Suprapubic skin (tissue), 4 donors: Measurements from ENCODE around the gene FAM163B. TPM values are rescaled to one million over a fixed set of nuclear protein-coding genes. Genes with fewer than 3 reads are reported as not detected.

Experiments used
- DNase-seq, 2 donors: peaks; one replicate each; pipeline ENCODE4 v3.0.0-alpha.2; 2019; ENCODE audit warnings: low spot score in 2 of 2
- H3K27ac ChIP-seq: fragments of 200-600 bp; sonication (generic); one replicate; pipeline ENCODE4 v1.5.1; 2019
- H3K27me3 ChIP-seq: fragments of 200-600 bp; sonication (generic); one replicate; pipeline ENCODE4 v1.5.1; 2019
- H3K36me3 ChIP-seq: fragments of 200-600 bp; sonication (generic); one replicate; pipeline ENCODE4 v1.5.1; 2019
- H3K4me1 ChIP-seq: fragments of 200-600 bp; sonication (generic); one replicate; pipeline ENCODE4 v1.5.1; 2019
- H3K4me3 ChIP-seq: fragments of 200-600 bp; sonication (generic); one replicate; pipeline ENCODE4 v1.5.1; 2019; ENCODE audit warnings: mild to moderate bottlenecking
- H3K9me3 ChIP-seq: fragments of 200-600 bp; sonication (generic); one replicate; pipeline ENCODE4 v1.5.1; 2019
- CTCF ChIP-seq, 2 donors: fragments of 200-600 bp in 1 of 2; fragments of 450-650 bp in 1 of 2; sonication (generic) in 1 of 2; IDR thresholded peaks; one replicate each; pipeline ENCODE4 v1.5.1; 2016 to 2019; ENCODE audit warnings: antibody characterized with exemption in 2 of 2, mild to moderate bottlenecking in 1 of 2, moderate library complexity in 1 of 2
- EP300 ChIP-seq: sonication (generic); formaldehyde crosslinking; IDR thresholded peaks from one replicate; pipeline ENCODE4 v1.6.1; 2017; ENCODE audit warnings: antibody characterized with exemption
- POLR2A ChIP-seq, 2 donors: fragments of 450-650 bp; IDR thresholded peaks; one replicate each; pipeline ENCODE4 v1.6.1; 2017; ENCODE audit warnings: antibody characterized with exemption in 2 of 2, mild to moderate bottlenecking in 2 of 2, moderate library complexity in 2 of 2
- POLR2AphosphoS5 ChIP-seq, 3 donors: sonication (generic); formaldehyde crosslinking; IDR thresholded peaks; one replicate each; pipeline ENCODE4 v1.6.1; 2017; ENCODE audit warnings: antibody characterized with exemption in 3 of 3
- WGBS: methylation state at CpG from one replicate; pipeline ENCODE4 v1.1.5; 2018; 5-methylcytosine and 5-hydroxymethylcytosine counted together
- total RNA-seq, 4 donors: library from RNA; depleted of rRNA; stranded (reverse); fragments of >200 nt; gene quantifications; one replicate each; pipeline ENCODE4 v1.1.0, GENCODE V29; 2016

Gene FAM163B
- total RNA-seq, 4 donors from 2014 or later = not detected

- no peak for TF ChIP-seq CTCF (IDR thresholded peaks at IDR 0.05)
- no peak for TF ChIP-seq POLR2A (IDR thresholded peaks at IDR 0.05)
- TF ChIP-seq POLR2AphosphoS5 (IDR thresholded peaks at IDR 0.05) = no peak
- no peak overlapping the region for H3K27ac ChIP-seq
- no peak for DNase-seq
- H3K4me3 ChIP-seq = no peak overlapping the region
- peaks cover 82% of the 10 kb centered on the region for H3K27me3 ChIP-seq
- no peaks in the 10 kb centered on the region for H3K36me3 ChIP-seq
- H3K4me1 ChIP-seq = no peaks in the 10 kb centered on the region
- H3K9me3 ChIP-seq = no peaks in the 10 kb centered on the region
- 81% methylated on average over 10 of the region's 10 CpGs for WGBS
These were observed 9.5 kb upstream of the FAM163B start for GRCh38 chr9:133618726-133619125.

- TF ChIP-seq EP300 (no peak), POLR2AphosphoS5 (IDR thresholded peaks at IDR 0.05) (no peak), POLR2A (IDR thresholded peaks at IDR 0.05) (no peak), CTCF (IDR thresholded peaks at IDR 0.05) (no peak)
- Histone ChIP-seq H3K4me1 (no peaks in the 10 kb centered on the region), H3K36me3 (no peaks in the 10 kb centered on the region), H3K4me3 (no peak overlapping the region), H3K27me3 (peaks cover 83% of the 10 kb centered on the region), H3K9me3 (no peaks in the 10 kb centered on the region), H3K27ac (no peak overlapping the region)
- DNase-seq = no peak
- 71% methylated on average over 11 of the region's 13 CpGs for WGBS
These were observed 7.6 kb upstream of the FAM163B start for GRCh38 chr9:133616643-133617405.

GRCh38 chr9:133615606-133616188, 6.5 kb upstream of the FAM163B start:
- H3K4me1 ChIP-seq = no peaks in the 10 kb centered on the region
- TF ChIP-seq POLR2AphosphoS5 (IDR thresholded peaks at IDR 0.05) = no peak
- TF ChIP-seq EP300 = no peak
- no peak for TF ChIP-seq POLR2A (IDR thresholded peaks at IDR 0.05)
- TF ChIP-seq CTCF (IDR thresholded peaks at IDR 0.05) = no peak
- H3K27ac ChIP-seq = no peak overlapping the region
- no peak for DNase-seq
- H3K36me3 ChIP-seq = no peaks in the 10 kb centered on the region
- no peak overlapping the region for H3K4me3 ChIP-seq
- peaks cover 84% of the 10 kb centered on the region for H3K27me3 ChIP-seq
- WGBS = 73% methylated on average over 13 of the region's 13 CpGs
- H3K9me3 ChIP-seq = no peaks in the 10 kb centered on the region

- Histone ChIP-seq H3K27ac (no peak overlapping the region), H3K36me3 (no peaks in the 10 kb centered on the region), H3K4me1 (no peaks in the 10 kb centered on the region), H3K9me3 (no peaks in the 10 kb centered on the region), H3K4me3 (no peak overlapping the region), H3K27me3 (peaks cover 90% of the 10 kb centered on the region)
- 61% methylated on average over 6 of the region's 16 CpGs for WGBS
- TF ChIP-seq POLR2AphosphoS5 (IDR thresholded peaks at IDR 0.05) (no peak), EP300 (no peak), POLR2A (IDR thresholded peaks at IDR 0.05) (no peak), CTCF (IDR thresholded peaks at IDR 0.05) (no peak)
- no peak for DNase-seq
These were observed 6.0 kb upstream of the FAM163B start for GRCh38 chr9:133615186-133615585.

- no peak for TF ChIP-seq CTCF (IDR thresholded peaks at IDR 0.05)
- no peak for TF ChIP-seq EP300
- no peak for TF ChIP-seq POLR2AphosphoS5 (IDR thresholded peaks at IDR 0.05)
- TF ChIP-seq POLR2A (IDR thresholded peaks at IDR 0.05) = no peak
These were observed 5.5 kb upstream of the FAM163B start for GRCh38 chr9:133614678-133615077.

More at GRCh38 chr9:133614678-133615077, 5.5 kb upstream of the FAM163B start:
- no peak overlapping the region for H3K27ac ChIP-seq
- peaks cover 95% of the 10 kb centered on the region for H3K27me3 ChIP-seq
- no peak for DNase-seq
- no peaks in the 10 kb centered on the region for H3K9me3 ChIP-seq
- 64% methylated on average over 5 of the region's 5 CpGs for WGBS
- no peak overlapping the region for H3K4me3 ChIP-seq
- no peaks in the 10 kb centered on the region for H3K36me3 ChIP-seq
- H3K4me1 ChIP-seq = peaks cover under 1% of the 10 kb centered on the region
